RWPE2 (cell line): ENCODE results near the gene BBS9.

Experiments used
- ATAC-seq: fragments of 200-7000 bp; cut with Tn5 transposase; 3 replicates; pipeline ENCODE4 v1.9.1; 2021; ENCODE audit warnings: low read depth
- DNase-seq: peaks from one replicate; pipeline ENCODE4 v3.0.0-alpha.2; 2020; ENCODE audit warnings: low spot score
- H3K27ac ChIP-seq: fragments of 450-650 bp; 2 replicates; pipeline ENCODE4 v1.5.1; 2017; ENCODE audit warnings: mild to moderate bottlenecking; ENCODE audit not compliant: poor library complexity, severe bottlenecking
- H3K27me3 ChIP-seq: fragments of 250-450 bp; sonication (Bioruptor Pico); 2 replicates; pipeline ENCODE4 v1.5.1; 2021; ENCODE audit warnings: mild to moderate bottlenecking, moderate library complexity; ENCODE audit not compliant: insufficient read depth, poor library complexity, severe bottlenecking
- H3K36me3 ChIP-seq: fragments of 250-450 bp; sonication (Bioruptor Pico); 2 replicates; pipeline ENCODE4 v1.5.1; 2020; ENCODE audit warnings: low read depth, mild to moderate bottlenecking, moderate library complexity
- H3K4me1 ChIP-seq: fragments of 250-450 bp; sonication (Bioruptor Pico); 2 replicates; pipeline ENCODE4 v1.5.1; 2021; ENCODE audit warnings: mild to moderate bottlenecking, moderate library complexity; ENCODE audit not compliant: insufficient read depth, poor library complexity, severe bottlenecking
- H3K4me3 ChIP-seq: fragments of 250-450 bp; sonication (Bioruptor Pico); 2 replicates; pipeline ENCODE4 v1.5.1; 2021; ENCODE audit warnings: mild to moderate bottlenecking, moderate library complexity; ENCODE audit not compliant: severe bottlenecking
- H3K9me3 ChIP-seq: fragments of 250-450 bp; sonication (Bioruptor Pico); 2 replicates; pipeline ENCODE4 v1.5.1; 2021; ENCODE audit warnings: mild to moderate bottlenecking, moderate library complexity; ENCODE audit not compliant: severe bottlenecking
- CTCF ChIP-seq: fragments of 450-650 bp; IDR thresholded peaks from one replicate; pipeline ENCODE4 v1.5.1; 2017; ENCODE audit warnings: mild to moderate bottlenecking, moderate library complexity; ENCODE audit not compliant: poor library complexity, severe bottlenecking

The BBS9 gene

GRCh38 chr7:33137103-33137502, 7.7 kb downstream of the BBS9 start:
- ATAC-seq, result no peak

GRCh38 chr7:33142585-33142984, 13.2 kb downstream of the BBS9 start:
- ATAC-seq (no peak), DNase-seq (no peak)
- Histone ChIP-seq H3K27ac (no peak overlapping the region), H3K36me3 (no peaks in the 10 kb centered on the region), H3K4me3 (no peak overlapping the region), H3K27me3 (no peaks in the 10 kb centered on the region), H3K4me1 (no peaks in the 10 kb centered on the region), H3K9me3 (no peaks in the 10 kb centered on the region)
- no peak for TF ChIP-seq CTCF

More at GRCh38 chr7:33137103-33137502, 7.7 kb downstream of the BBS9 start:
- no peak for DNase-seq
- Histone ChIP-seq H3K36me3 (no peaks in the 10 kb centered on the region), H3K4me1 (no peaks in the 10 kb centered on the region), H3K4me3 (no peak overlapping the region), H3K27ac (no peak overlapping the region), H3K27me3 (no peaks in the 10 kb centered on the region), H3K9me3 (no peaks in the 10 kb centered on the region)
- no peak for TF ChIP-seq CTCF

GRCh38 chr7:33143996-33144718, 14.8 kb downstream of the BBS9 start:
- TF ChIP-seq CTCF, result no peak
- H3K27ac ChIP-seq, result no peak overlapping the region

GRCh38 chr7:33145156-33145555, 15.8 kb downstream of the BBS9 start:
- Histone ChIP-seq H3K27ac (no peak overlapping the region), H3K4me3 (no peak overlapping the region), H3K9me3 (no peaks in the 10 kb centered on the region), H3K4me1 (no peaks in the 10 kb centered on the region), H3K27me3 (no peaks in the 10 kb centered on the region), H3K36me3 (no peaks in the 10 kb centered on the region)
- no peak for ATAC-seq
- TF ChIP-seq CTCF, result no peak
- no peak for DNase-seq

More at GRCh38 chr7:33143996-33144718, 14.8 kb downstream of the BBS9 start:
- no peaks in the 10 kb centered on the region for H3K27me3 ChIP-seq
- H3K36me3 ChIP-seq, result no peaks in the 10 kb centered on the region
- ATAC-seq, result no peak
- no peak for DNase-seq
- H3K4me3 ChIP-seq, result no peak overlapping the region
- H3K4me1 ChIP-seq, result no peaks in the 10 kb centered on the region
- H3K9me3 ChIP-seq, result no peaks in the 10 kb centered on the region

GRCh38 chr7:33152087-33152486, 22.7 kb downstream of the BBS9 start:
- no peak for TF ChIP-seq CTCF
- DNase-seq (no peak), ATAC-seq (no peak)
- Histone ChIP-seq H3K36me3 (no peaks in the 10 kb centered on the region), H3K9me3 (no peaks in the 10 kb centered on the region), H3K27me3 (no peaks in the 10 kb centered on the region), H3K27ac (no peak overlapping the region), H3K4me3 (no peak overlapping the region), H3K4me1 (no peaks in the 10 kb centered on the region)
